LNCaP clone FGC (cell line): ENCODE data around the gene SLC27A2.

ENCODE experiments used
- DNase-seq: peaks from one replicate; pipeline ENCODE4 v3.0.0-alpha.2; 2011; ENCODE audit warnings: low read depth
- H3K4me3 ChIP-seq: 2 replicates; pipeline ENCODE4 v1.5.1; 2011; ENCODE audit warnings: mild to moderate bottlenecking, low read depth, low read length, control low read depth
- CTCF ChIP-seq: IDR thresholded peaks from 2 replicates; pipeline ENCODE4 v1.5.1; 2012; ENCODE audit warnings: mild to moderate bottlenecking; ENCODE audit not compliant: control insufficient read depth, insufficient read depth; ENCODE audit errors: extremely low read depth

The SLC27A2 gene

DNA sequence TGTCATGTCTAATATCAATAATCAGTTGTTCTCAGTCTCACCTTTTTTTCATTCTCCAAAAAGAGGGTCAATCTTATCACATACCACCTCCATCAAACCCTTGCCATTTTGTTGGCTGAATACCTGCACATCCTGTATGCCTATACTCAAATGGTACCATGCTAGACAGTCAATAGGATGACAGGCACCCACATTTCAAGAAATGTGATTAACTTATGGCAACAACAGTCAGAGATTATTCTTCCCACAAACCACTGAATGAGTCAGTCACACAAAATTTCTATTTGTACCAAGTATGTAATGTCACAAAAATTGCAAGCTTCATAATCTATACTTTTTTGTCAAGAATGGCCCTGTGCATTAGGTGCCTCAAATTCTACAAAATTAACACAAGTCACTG is 5.1 kb upstream of the SLC27A2 start:
- no peak for DNase-seq
- no peak overlapping the region for H3K4me3 ChIP-seq
- no peak for TF ChIP-seq CTCF

DNA sequence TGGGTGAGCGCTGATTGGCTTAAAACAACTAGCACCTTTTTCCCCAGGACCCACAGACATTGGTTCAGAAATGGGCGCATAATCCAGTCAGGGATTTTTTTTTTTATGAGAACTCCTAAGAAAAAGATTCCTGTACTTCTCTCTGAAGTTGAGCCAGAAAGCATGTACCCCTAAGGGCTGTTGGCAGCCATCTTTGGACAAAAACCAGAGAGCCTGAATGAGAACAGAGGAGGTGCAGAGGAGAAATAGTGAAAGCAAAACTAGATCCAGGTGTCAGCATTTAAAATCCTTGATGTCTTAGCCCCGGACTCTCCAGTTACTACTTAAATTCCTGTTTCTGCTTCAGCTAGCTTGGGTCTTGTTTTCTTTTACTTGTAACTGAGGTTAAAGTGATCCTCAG is 1.9 kb upstream of the SLC27A2 start:
- H3K4me3 ChIP-seq, result no peak overlapping the region
- no peak for DNase-seq
- no peak for TF ChIP-seq CTCF

DNA sequence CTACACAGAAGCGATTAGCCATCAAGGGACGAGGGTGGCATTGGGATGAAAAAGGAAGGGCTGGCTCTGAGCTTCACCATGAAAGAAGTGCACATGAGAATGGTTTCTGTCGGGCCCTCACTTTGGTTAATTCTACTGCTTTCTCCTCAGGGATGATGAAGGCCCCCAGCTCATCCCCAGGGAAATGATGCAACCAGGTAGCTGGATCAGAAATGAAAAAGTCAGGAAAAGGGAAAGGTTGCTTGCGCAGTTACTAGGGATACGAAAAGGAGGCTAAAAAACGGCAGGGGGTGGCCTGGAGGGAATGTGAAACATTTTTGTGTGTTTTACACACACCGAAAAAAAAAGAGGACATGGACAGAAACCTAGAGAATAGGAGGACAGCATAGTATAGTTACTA is 1.4 kb upstream of the SLC27A2 start:
- DNase-seq, result no peak
- no peak overlapping the region for H3K4me3 ChIP-seq
- TF ChIP-seq CTCF, result no peak

GRCh38 chr15:50181201-50181968 is 611 bp upstream of the SLC27A2 start:
- no peak for TF ChIP-seq CTCF
- DNase-seq, result no peak
- peak overlapping the region; percentile 52 for H3K4me3 ChIP-seq

- no peak for TF ChIP-seq CTCF
- DNase-seq, result no peak
- H3K4me3 ChIP-seq, result peak overlapping the region; percentile 52
Measured at GRCh38 chr15:50182219-50183013, 420 bp downstream of the SLC27A2 start.

DNA sequence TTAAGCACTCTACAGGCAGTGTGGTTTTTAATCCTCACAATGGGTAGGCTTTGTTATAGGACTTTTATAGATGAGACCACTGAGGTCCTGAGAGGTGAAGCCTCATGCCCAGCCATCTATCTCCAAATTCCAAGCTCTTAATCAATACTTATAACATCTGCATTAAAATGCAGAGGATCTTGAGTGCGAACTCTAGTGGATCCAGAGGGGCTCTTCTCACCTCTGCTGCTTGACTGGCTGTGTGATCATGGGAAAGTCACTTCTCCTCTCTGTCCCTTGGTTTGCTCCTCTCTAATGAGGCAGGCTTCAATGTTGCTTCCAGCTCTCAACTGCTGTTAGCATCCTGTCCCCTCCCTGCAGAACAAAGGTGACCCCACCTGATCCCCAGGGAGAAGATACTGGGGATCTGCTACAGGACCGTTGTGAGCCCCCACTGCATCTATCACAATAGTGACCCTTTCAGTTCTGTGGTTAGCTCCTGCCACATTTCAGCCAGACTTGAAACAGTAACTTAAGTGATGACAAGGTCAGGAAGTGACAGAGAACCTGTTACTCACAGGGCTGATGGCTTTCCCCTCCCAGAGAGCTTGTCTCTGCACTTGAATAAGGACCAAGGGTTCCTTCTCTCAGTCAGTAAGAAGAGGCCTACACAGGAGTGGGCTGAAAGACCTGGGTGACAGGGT is 1.3 kb downstream of the SLC27A2 start:
- peak overlapping the region; percentile 52 for H3K4me3 ChIP-seq
- DNase-seq, result no peak
- TF ChIP-seq CTCF, result no peak
